ENCODE results near the gene TRIM67. TPM values are rescaled to one million over a fixed set of nuclear protein-coding genes. Genes with fewer than 3 reads are reported as not detected.

The TRIM67 gene
- polyA plus RNA-seq, 1 donor from 2014 or later: 8.0 TPM

GRCh38 chr1:231177226-231177625 is 15.4 kb downstream of the TRIM67 start:
- no peaks in the 10 kb centered on the region for H3K36me3 ChIP-seq (ENCODE audit: insufficient read depth, low read length)
- no peak overlapping the region for H3K4me2 ChIP-seq (ENCODE audit: low read length)
- no peak overlapping the region for H3K4me3 ChIP-seq (ENCODE audit: low read length)
- H3K27ac ChIP-seq (ENCODE audit: low read length): no peak overlapping the region
- no peak overlapping the region for H2AFZ ChIP-seq (ENCODE audit: low read depth, low read length)
- H3K9me2 ChIP-seq (ENCODE audit: insufficient read depth, low read length): no peaks in the 10 kb centered on the region
- TF ChIP-seq SMC3 (conservative IDR thresholded peaks at IDR 0.05; ENCODE audit: poor library complexity): no peak
- TF ChIP-seq MXI1 (conservative IDR thresholded peaks at IDR 0.05; ENCODE audit: poor library complexity, severe bottlenecking): no peak
- no peak for TF ChIP-seq TAF1 (IDR thresholded peaks at IDR 0.05; ENCODE audit: low read depth)
- TF ChIP-seq EZH2 (IDR thresholded peaks at IDR 0.05; ENCODE audit: borderline replicate concordance, insufficient read depth, low read length, poor library complexity, severe bottlenecking): no peak
- no peak for TF ChIP-seq RAD21 (conservative IDR thresholded peaks at IDR 0.05)
- TF ChIP-seq EP300 (conservative IDR thresholded peaks at IDR 0.05; ENCODE audit: poor library complexity, severe bottlenecking): no peak
- no peak for TF ChIP-seq REST (IDR thresholded peaks at IDR 0.05; ENCODE audit: borderline replicate concordance)
- no peak for TF ChIP-seq POLR2AphosphoS5 (IDR thresholded peaks at IDR 0.05)
- TF ChIP-seq CTCF (IDR thresholded peaks at IDR 0.05; ENCODE audit: poor library complexity, severe bottlenecking): no peak
- H3F3A ChIP-seq (ENCODE audit: insufficient read depth, low read length, poor library complexity, severe bottlenecking): no peaks in the 10 kb centered on the region
- no peak overlapping the region for H3K9ac ChIP-seq (ENCODE audit: low read length)
- no peaks in the 10 kb centered on the region for H4K20me1 ChIP-seq (ENCODE audit: insufficient read depth)
- H3K79me2 ChIP-seq (replicated peaks; ENCODE audit: insufficient read depth, low read length): no peaks in the 10 kb centered on the region
- H3K27me3 ChIP-seq (ENCODE audit: insufficient read depth, low read depth, low read length): no peaks in the 10 kb centered on the region
- H3K9me3 ChIP-seq (ENCODE audit: low read length): no peaks in the 10 kb centered on the region

- Histone ChIP-seq H3K27me3 (ENCODE audit: insufficient read depth, low read depth, low read length) (no peaks in the 10 kb centered on the region), H3K36me3 (ENCODE audit: insufficient read depth, low read length) (no peaks in the 10 kb centered on the region), H4K20me1 (ENCODE audit: insufficient read depth) (no peaks in the 10 kb centered on the region), H3K79me2 (replicated peaks; ENCODE audit: insufficient read depth, low read length) (no peaks in the 10 kb centered on the region), H3K9me3 (ENCODE audit: low read length) (no peaks in the 10 kb centered on the region), H2AFZ (ENCODE audit: low read depth, low read length) (no peak overlapping the region), H3K4me3 (ENCODE audit: low read length) (no peak overlapping the region), H3K27ac (ENCODE audit: low read length) (no peak overlapping the region), H3K9ac (ENCODE audit: low read length) (no peak overlapping the region), H3F3A (ENCODE audit: insufficient read depth, low read length, poor library complexity, severe bottlenecking) (no peaks in the 10 kb centered on the region), H3K9me2 (ENCODE audit: insufficient read depth, low read length) (no peaks in the 10 kb centered on the region), H3K4me2 (ENCODE audit: low read length) (no peak overlapping the region)
- TF ChIP-seq RAD21 (conservative IDR thresholded peaks at IDR 0.05): no peak
- TF ChIP-seq CTCF (IDR thresholded peaks at IDR 0.05; ENCODE audit: poor library complexity, severe bottlenecking): no peak
- no peak for TF ChIP-seq REST (IDR thresholded peaks at IDR 0.05; ENCODE audit: borderline replicate concordance)
- no peak for TF ChIP-seq EZH2 (IDR thresholded peaks at IDR 0.05; ENCODE audit: borderline replicate concordance, insufficient read depth, low read length, poor library complexity, severe bottlenecking)
- no peak for TF ChIP-seq POLR2AphosphoS5 (IDR thresholded peaks at IDR 0.05)
- no peak for TF ChIP-seq MXI1 (conservative IDR thresholded peaks at IDR 0.05; ENCODE audit: poor library complexity, severe bottlenecking)
- no peak for TF ChIP-seq EP300 (conservative IDR thresholded peaks at IDR 0.05; ENCODE audit: poor library complexity, severe bottlenecking)
- no peak for TF ChIP-seq TAF1 (IDR thresholded peaks at IDR 0.05; ENCODE audit: low read depth)
- TF ChIP-seq SMC3 (conservative IDR thresholded peaks at IDR 0.05; ENCODE audit: poor library complexity): no peak
These were observed 16.1 kb downstream of the TRIM67 start for GRCh38 chr1:231177936-231178335.

All from neural cell (in vitro differentiated cells).